Measurements from ENCODE around the gene SHROOM3. TPM values are rescaled to one million over a fixed set of nuclear protein-coding genes. Genes with fewer than 3 reads are reported as not detected.

SHROOM3 gene
- polyA plus RNA-seq, 2 of the 4 experiments (the other 2 are of a cell fraction) = 2.8 to 5.1 TPM

DNA sequence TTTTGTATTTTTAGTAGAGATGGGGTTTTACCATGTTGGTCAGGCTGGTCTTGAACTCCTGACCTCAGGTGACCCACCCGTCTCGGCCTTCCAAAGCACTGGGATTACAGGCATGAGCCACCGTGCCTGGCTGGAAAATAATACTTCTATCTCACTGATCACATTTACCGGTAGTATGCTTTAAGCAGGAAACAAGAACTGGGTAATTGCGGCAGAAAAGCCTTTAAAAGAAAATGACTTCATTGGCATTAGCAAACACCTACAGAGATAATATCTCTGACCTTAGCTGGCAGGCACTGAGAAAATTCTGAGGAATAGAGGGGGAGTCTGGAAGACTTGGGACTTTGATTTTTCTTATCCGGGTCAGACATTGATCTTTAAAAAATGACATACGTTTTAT is 78.5 kb downstream of the SHROOM3 start:
- Histone ChIP-seq H3K9me3 (peaks cover 3% of the 10 kb centered on the region; the same call in 1 of the 3 replicates), H3K4me3 (no peak overlapping the region), H3K4me2 (no peak overlapping the region), H3K27ac (no peak overlapping the region), H3K4me1 (no peaks in the 10 kb centered on the region)
- ATAC-seq (no peak), DNase-seq (ENCODE audit: low read depth in 1 of 2, low spot score in 1 of 2) (no peak), FAIRE-seq (no peak)
- TF ChIP-seq FOSB (CRISPR knock-in tag; IDR thresholded peaks at IDR 0.05) (no peak), SREBF2 (IDR thresholded peaks at IDR 0.05) (no peak), FOXS1 (CRISPR knock-in tag; IDR thresholded peaks at IDR 0.05) (no peak), MAZ (IDR thresholded peaks at IDR 0.05; ENCODE audit: borderline replicate concordance, low read depth, low read length) (no peak), ZNF302 (CRISPR knock-in tag; IDR thresholded peaks at IDR 0.05) (no peak), E2F6 (IDR thresholded peaks at IDR 0.05; ENCODE audit: borderline replicate concordance, low read depth) (no peak), PBX3 (IDR thresholded peaks at IDR 0.05) (no peak), HEYL (CRISPR knock-in tag; IDR thresholded peaks at IDR 0.05) (no peak), ZFP36 (IDR thresholded peaks at IDR 0.05; ENCODE audit: borderline replicate concordance, partially characterized antibody) (no peak), HMGXB4 (CRISPR knock-in tag; IDR thresholded peaks at IDR 0.05; ENCODE audit: borderline replicate concordance) (no peak), HOXB5 (CRISPR knock-in tag; IDR thresholded peaks at IDR 0.05) (no peak), CHD4 (IDR thresholded peaks at IDR 0.05; ENCODE audit: borderline replicate concordance) (no peak), NPAS2 (CRISPR knock-in tag; IDR thresholded peaks at IDR 0.05; ENCODE audit: borderline replicate concordance) (no peak), POLR2AphosphoS2 (conservative IDR thresholded peaks at IDR 0.05; ENCODE audit: low read length) (no peak), KDM1A (IDR thresholded peaks at IDR 0.05; ENCODE audit: low read depth) (no peak), ZSCAN20 (CRISPR knock-in tag; IDR thresholded peaks at IDR 0.05) (no peak), TP53 (CRISPR knock-in tag; IDR thresholded peaks at IDR 0.05) (no peak), EHMT2 (IDR thresholded peaks at IDR 0.05; ENCODE audit: low read depth) (no peak), ESRRA (IDR thresholded peaks at IDR 0.05; ENCODE audit: borderline replicate concordance, low read length) (no peak)
- TF ChIP-seq, protein P1, sequence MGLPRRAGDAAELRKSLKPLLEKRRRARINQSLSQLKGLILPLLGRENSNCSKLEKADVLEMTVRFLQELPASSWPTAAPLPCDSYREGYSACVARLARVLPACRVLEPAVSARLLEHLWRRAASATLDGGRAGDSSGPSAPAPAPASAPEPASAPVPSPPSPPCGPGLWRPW (IDR thresholded peaks at IDR 0.05) = no peak
- ChIA-PET CTCF (interaction anchor here (1.2 kb wide), 3 partner anchors 12 to 532 kb away, joined by 3 to 9 read pairs (median 4); no protein-coding TSS in a partner anchor), POLR2A (no interaction called here)
- 84% methylated on average over 5 of the region's 7 CpGs for WGBS (ENCODE audit: missing lambda C conversion rate)

DNA sequence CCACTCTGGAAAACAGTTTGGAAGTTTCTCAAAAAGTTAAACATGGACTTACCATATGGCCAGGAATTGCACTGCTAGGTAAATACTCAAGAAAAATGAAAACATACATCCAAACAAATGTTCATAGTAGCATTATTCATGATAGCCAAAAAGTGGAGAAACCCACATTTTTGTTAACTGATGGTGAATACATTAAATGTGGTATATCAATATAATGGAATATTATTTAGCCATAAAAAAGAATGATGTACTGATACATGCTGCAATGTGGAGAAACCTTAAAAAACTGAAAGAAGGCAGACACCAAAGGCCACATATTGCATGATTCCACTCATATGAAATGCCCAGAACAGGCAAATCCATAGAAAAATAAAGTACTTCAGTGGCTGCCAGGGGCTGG is 79.1 kb downstream of the SHROOM3 start:
- no peak for ATAC-seq
- Histone ChIP-seq H3K9me3 (peaks cover 3% of the 10 kb centered on the region; the same call in 1 of the 3 replicates), H3K4me1 (no peaks in the 10 kb centered on the region), H3K27ac (no peak overlapping the region), H3K4me3 (no peak overlapping the region), H3K4me2 (no peak overlapping the region)
- CTCF ChIA-PET = interaction anchor here (1.0 to 1.2 kb wide), 2 partner anchors 334 to 531 kb away, joined by 3 to 4 read pairs; no protein-coding TSS in a partner anchor
- TF ChIP-seq MAFK (IDR thresholded peaks at IDR 0.05; ENCODE audit: partially characterized antibody) = no peak
- no peak for TF ChIP-seq HOXA7 (CRISPR knock-in tag; IDR thresholded peaks at IDR 0.05)
- no peak for TF ChIP-seq CBX8 (IDR thresholded peaks at IDR 0.05)
- no peak for TF ChIP-seq RCOR1 (IDR thresholded peaks at IDR 0.05; ENCODE audit: low read depth, low read length)
- no peak for TF ChIP-seq SMC3 (IDR thresholded peaks at IDR 0.05)
- POLR2A ChIA-PET = no interaction called here
- no peak for DNase-seq (ENCODE audit: low read depth in 1 of 2, low spot score in 1 of 2)
- no peak for FAIRE-seq
